WI38 (cell line): ENCODE results near the gene TNFSF15.

ENCODE experiments used
- H3K4me3 ChIP-seq: 2 replicates; pipeline ENCODE4 v1.5.1; 2011; ENCODE audit warnings: low read depth, mild to moderate bottlenecking, control low read depth, low read length
- TF ChIP-seq, protein P1 (sequence below): IDR thresholded peaks from 2 replicates; pipeline ENCODE4 v1.5.1; 2012; ENCODE audit warnings: low read depth, mild to moderate bottlenecking, control low read depth, low read length

Gene TNFSF15

GRCh38 chr9:114825126-114825795 lies 19.4 kb upstream of the TNFSF15 start:
- H3K4me3 ChIP-seq, result no peak overlapping the region
- TF ChIP-seq, protein P1, sequence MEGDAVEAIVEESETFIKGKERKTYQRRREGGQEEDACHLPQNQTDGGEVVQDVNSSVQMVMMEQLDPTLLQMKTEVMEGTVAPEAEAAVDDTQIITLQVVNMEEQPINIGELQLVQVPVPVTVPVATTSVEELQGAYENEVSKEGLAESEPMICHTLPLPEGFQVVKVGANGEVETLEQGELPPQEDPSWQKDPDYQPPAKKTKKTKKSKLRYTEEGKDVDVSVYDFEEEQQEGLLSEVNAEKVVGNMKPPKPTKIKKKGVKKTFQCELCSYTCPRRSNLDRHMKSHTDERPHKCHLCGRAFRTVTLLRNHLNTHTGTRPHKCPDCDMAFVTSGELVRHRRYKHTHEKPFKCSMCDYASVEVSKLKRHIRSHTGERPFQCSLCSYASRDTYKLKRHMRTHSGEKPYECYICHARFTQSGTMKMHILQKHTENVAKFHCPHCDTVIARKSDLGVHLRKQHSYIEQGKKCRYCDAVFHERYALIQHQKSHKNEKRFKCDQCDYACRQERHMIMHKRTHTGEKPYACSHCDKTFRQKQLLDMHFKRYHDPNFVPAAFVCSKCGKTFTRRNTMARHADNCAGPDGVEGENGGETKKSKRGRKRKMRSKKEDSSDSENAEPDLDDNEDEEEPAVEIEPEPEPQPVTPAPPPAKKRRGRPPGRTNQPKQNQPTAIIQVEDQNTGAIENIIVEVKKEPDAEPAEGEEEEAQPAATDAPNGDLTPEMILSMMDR, result no peak

- H3K4me3 ChIP-seq, result no peak overlapping the region
- TF ChIP-seq, protein P1, result no peak
Observed at GRCh38 chr9:114824110-114824509, 18.3 kb upstream of the TNFSF15 start.

DNA sequence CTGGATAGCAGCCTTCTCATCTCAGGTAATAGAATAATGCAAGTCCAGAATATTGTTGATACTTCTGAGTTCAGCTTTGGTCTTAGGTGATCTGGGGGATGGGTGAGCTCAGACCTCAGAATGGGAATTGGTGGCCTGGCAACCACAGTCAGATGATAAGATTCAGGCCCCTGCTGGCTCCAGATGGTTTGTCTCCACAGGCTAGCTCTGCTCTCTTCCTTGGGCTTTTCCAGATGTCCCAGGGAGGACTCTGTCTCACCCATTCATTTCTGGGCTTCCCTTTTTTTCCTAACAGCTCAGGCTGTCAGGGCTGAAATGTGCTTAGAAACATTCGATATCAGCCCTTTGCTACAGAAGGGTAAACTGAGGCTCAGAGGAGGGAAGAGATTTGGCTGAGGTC lies 17.6 kb upstream of the TNFSF15 start:
- TF ChIP-seq, protein P1, result no peak
- H3K4me3 ChIP-seq, result no peak overlapping the region

GRCh38 chr9:114822708-114823107 lies 16.9 kb upstream of the TNFSF15 start:
- no peak overlapping the region for H3K4me3 ChIP-seq
- TF ChIP-seq, protein P1, result no peak

DNA sequence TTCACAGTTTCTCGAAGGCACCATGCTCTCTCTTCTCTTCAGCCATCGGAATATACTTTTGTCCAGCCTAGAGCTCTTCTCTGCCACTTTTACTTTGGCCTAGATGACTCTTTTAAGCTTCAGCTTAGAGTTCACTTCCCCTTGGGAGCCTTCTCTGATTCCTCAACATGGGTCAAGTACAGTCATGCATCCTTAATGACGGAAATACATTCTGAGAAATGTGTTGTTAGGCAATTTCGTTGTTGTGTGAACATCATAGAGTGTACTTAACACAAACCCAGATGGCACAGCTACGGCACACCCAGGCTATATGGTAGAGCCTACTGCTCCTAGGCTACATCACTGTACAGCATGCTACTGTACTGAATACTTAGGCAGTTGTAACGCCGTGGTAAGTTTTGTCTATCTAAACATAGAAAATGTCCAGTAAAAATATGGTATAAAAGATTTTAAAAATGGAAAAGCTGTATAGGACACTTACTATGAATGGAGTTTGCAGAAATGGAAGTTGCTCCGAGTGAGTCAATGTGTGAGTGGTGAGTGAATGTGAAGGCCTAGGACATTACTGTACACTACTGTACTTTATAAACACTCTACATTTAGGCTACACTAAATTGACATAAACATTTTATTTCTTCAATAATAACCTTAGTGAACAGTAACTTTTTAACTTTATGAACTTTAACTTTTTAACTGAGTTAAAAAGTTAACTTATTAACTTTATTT lies 15.1 kb upstream of the TNFSF15 start:
- TF ChIP-seq, protein P1, result no peak

DNA sequence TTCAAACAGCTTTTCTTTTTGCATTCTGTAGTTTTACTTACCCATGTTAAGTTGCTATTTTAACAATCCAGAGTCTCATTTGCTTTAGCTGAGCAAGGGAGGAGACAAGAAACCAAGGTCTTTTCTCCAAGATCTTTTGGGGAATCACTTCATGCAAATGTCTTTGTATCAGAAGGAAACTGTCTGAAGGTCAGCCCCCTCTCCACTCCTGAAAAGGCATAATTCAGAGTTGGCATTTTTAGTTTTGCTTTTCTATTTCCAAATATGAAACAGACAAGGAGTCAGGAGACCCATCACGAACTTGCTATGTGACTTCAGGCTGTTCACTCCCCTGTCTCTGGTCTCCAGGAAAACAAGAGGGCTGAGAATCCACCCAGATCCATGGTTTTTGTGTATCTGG lies 12.3 kb upstream of the TNFSF15 start:
- TF ChIP-seq, protein P1, result no peak
- H3K4me3 ChIP-seq, result no peak overlapping the region

More for the DNA sequence above, 15.1 kb upstream of the TNFSF15 start:
- H3K4me3 ChIP-seq, result no peak overlapping the region

- TF ChIP-seq, protein P1, result no peak
- no peak overlapping the region for H3K4me3 ChIP-seq
Observed at GRCh38 chr9:114813717-114814418, 8.0 kb upstream of the TNFSF15 start.
